ENCODE results near the gene XRCC1.

The XRCC1 gene

GRCh38 chr19:43564800-43565199 lies 10.5 kb downstream of the XRCC1 start:
- no peak overlapping the region for H2BK120ac ChIP-seq (ENCODE audit: low read depth, low read length)
- no peak overlapping the region for H3K4me3 ChIP-seq (ENCODE audit: low read length in 2 of 2)
- H2BK12ac ChIP-seq (ENCODE audit: low read length) = no peak overlapping the region
- H2BK5ac ChIP-seq (ENCODE audit: low read length) = no peak overlapping the region
- no peaks in the 10 kb centered on the region for H3K9me3 ChIP-seq (replicated peaks in 1 of 2; ENCODE audit: control insufficient read depth in 2 of 2, insufficient read depth in 1 of 2, low read depth in 1 of 2, low read length in 2 of 2)
- H2BK15ac ChIP-seq (ENCODE audit: low read length) = no peak overlapping the region
- no peak overlapping the region for H3K23ac ChIP-seq (ENCODE audit: low read depth, low read length, poor library complexity)
- no peak overlapping the region for H3K9ac ChIP-seq (ENCODE audit: low read depth, low read length, poor library complexity)
- no peak overlapping the region for H2AFZ ChIP-seq (ENCODE audit: low read length)
- H3K27me3 ChIP-seq (ENCODE audit: control insufficient read depth in 3 of 3, insufficient read depth in 3 of 3, low read depth in 1 of 3, low read length in 3 of 3) = no peaks in the 10 kb centered on the region
- no peak overlapping the region for H4K8ac ChIP-seq (ENCODE audit: low read depth, low read length)
- no peak overlapping the region for H3K4me2 ChIP-seq (ENCODE audit: insufficient read depth, low read length, poor library complexity, severe bottlenecking)
- H3K14ac ChIP-seq (ENCODE audit: low read length) = no peak overlapping the region
- H4K91ac ChIP-seq (ENCODE audit: low read depth, low read length, poor library complexity) = no peak overlapping the region
- no peak overlapping the region for H3K27ac ChIP-seq (replicated peaks; ENCODE audit: low read length)
- no peak overlapping the region for H3K18ac ChIP-seq (ENCODE audit: low read length)
- no peak for DNase-seq (ENCODE audit: low spot score)
- no peaks in the 10 kb centered on the region for H3K4me1 ChIP-seq (ENCODE audit: control insufficient read depth in 2 of 2, insufficient read depth in 1 of 2, low read depth in 1 of 2, low read length in 2 of 2)
- peaks cover 24 to 61% of the 10 kb centered on the region in 2 donors for H3K36me3 ChIP-seq (replicated peaks in 1 of 2; ENCODE audit: control insufficient read depth in 2 of 2, insufficient read depth in 2 of 2, low read length in 2 of 2)
- H3K79me1 ChIP-seq (ENCODE audit: low read depth, low read length) = peaks cover 6% of the 10 kb centered on the region
- H2AK5ac ChIP-seq (ENCODE audit: low read depth, low read length) = no peak overlapping the region
- no CpG with 5 or more reads among the region's 9 CpGs for WGBS, 2 donors (ENCODE audit: extremely low coverage in 2 of 2, insufficient read length in 2 of 2, insufficient replicate concordance in 1 of 2)
- H3K4ac ChIP-seq (ENCODE audit: low read length) = no peak overlapping the region

GRCh38 chr19:43563816-43564457 lies 11.4 kb downstream of the XRCC1 start:
- no peak overlapping the region for H2BK12ac ChIP-seq (ENCODE audit: low read length)
- H4K8ac ChIP-seq (ENCODE audit: low read depth, low read length) = no peak overlapping the region
- no peak overlapping the region for H2AK5ac ChIP-seq (ENCODE audit: low read depth, low read length)
- no peak overlapping the region for H3K18ac ChIP-seq (ENCODE audit: low read length)
- no peaks in the 10 kb centered on the region for H3K9me3 ChIP-seq (replicated peaks in 1 of 2; ENCODE audit: control insufficient read depth in 2 of 2, insufficient read depth in 1 of 2, low read depth in 1 of 2, low read length in 2 of 2)
- no peak overlapping the region for H3K23ac ChIP-seq (ENCODE audit: low read depth, low read length, poor library complexity)
- H3K27me3 ChIP-seq (ENCODE audit: control insufficient read depth in 3 of 3, insufficient read depth in 3 of 3, low read depth in 1 of 3, low read length in 3 of 3) = no peaks in the 10 kb centered on the region
- peaks cover 6% of the 10 kb centered on the region for H3K79me1 ChIP-seq (ENCODE audit: low read depth, low read length)
- H2BK15ac ChIP-seq (ENCODE audit: low read length) = no peak overlapping the region
- no peaks in the 10 kb centered on the region for H3K4me1 ChIP-seq (ENCODE audit: control insufficient read depth in 2 of 2, insufficient read depth in 1 of 2, low read depth in 1 of 2, low read length in 2 of 2)
- no peak overlapping the region for H3K4me2 ChIP-seq (ENCODE audit: insufficient read depth, low read length, poor library complexity, severe bottlenecking)
- H3K14ac ChIP-seq (ENCODE audit: low read length) = no peak overlapping the region
- H2BK5ac ChIP-seq (ENCODE audit: low read length) = no peak overlapping the region
- peaks cover 23 to 62% of the 10 kb centered on the region in 2 donors for H3K36me3 ChIP-seq (replicated peaks in 1 of 2; ENCODE audit: control insufficient read depth in 2 of 2, insufficient read depth in 2 of 2, low read length in 2 of 2)
- WGBS, 2 donors (ENCODE audit: extremely low coverage in 2 of 2, insufficient read length in 2 of 2, insufficient replicate concordance in 1 of 2) = no CpG with 5 or more reads among the region's 10 CpGs
- DNase-seq (ENCODE audit: low spot score) = no peak
- no peak overlapping the region for H4K91ac ChIP-seq (ENCODE audit: low read depth, low read length, poor library complexity)
- no peak overlapping the region for H2AFZ ChIP-seq (ENCODE audit: low read length)
- H3K9ac ChIP-seq (ENCODE audit: low read depth, low read length, poor library complexity) = no peak overlapping the region
- no peak overlapping the region for H3K27ac ChIP-seq (replicated peaks; ENCODE audit: low read length)
- no peak overlapping the region for H3K4ac ChIP-seq (ENCODE audit: low read length)
- H3K4me3 ChIP-seq (ENCODE audit: low read length in 2 of 2) = no peak overlapping the region
- H2BK120ac ChIP-seq (ENCODE audit: low read depth, low read length) = no peak overlapping the region

DNA sequence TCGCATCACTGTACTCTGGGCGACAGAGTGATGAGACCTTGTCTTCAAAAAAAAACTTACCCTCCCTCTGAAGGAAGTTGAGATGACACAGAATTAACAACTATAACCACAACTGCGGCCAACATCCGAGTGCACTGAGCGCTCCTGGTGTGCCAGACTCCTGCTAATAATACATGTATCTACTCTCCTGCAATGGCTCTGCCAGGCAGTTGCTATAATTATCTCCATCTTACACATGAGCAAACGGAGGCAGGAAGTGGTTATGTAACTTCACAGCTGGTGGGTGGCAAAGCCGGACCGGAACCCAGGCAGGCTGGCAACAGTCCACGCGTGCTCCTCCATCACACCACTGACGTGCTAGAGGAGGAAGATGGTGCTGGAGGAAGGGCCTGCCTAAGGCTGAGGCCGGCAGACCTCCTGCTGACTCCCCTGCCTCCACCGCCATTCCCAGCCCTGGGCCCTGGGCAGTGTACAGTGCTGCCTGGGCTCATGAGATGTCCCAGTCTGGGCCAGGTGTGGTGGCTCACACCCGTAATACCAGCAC lies 12.6 kb downstream of the XRCC1 start:
- H3K79me1 ChIP-seq (ENCODE audit: low read depth, low read length) = peaks cover 6% of the 10 kb centered on the region
- no peak overlapping the region for H3K27ac ChIP-seq (replicated peaks; ENCODE audit: low read length)
- no peak overlapping the region for H4K8ac ChIP-seq (ENCODE audit: low read depth, low read length)
- peak overlapping the region; percentile 44 for H3K9ac ChIP-seq (ENCODE audit: low read depth, low read length, poor library complexity)
- no peak overlapping the region for H4K91ac ChIP-seq (ENCODE audit: low read depth, low read length, poor library complexity)
- H3K4me2 ChIP-seq (ENCODE audit: insufficient read depth, low read length, poor library complexity, severe bottlenecking) = no peak overlapping the region
- no peak overlapping the region for H3K4ac ChIP-seq (ENCODE audit: low read length)
- peak overlapping the region; percentile 80 for H3K23ac ChIP-seq (ENCODE audit: low read depth, low read length, poor library complexity)
- no peak overlapping the region for H2BK5ac ChIP-seq (ENCODE audit: low read length)
- no peak overlapping the region for H2AFZ ChIP-seq (ENCODE audit: low read length)
- H3K9me3 ChIP-seq (replicated peaks in 1 of 2; ENCODE audit: control insufficient read depth in 2 of 2, insufficient read depth in 1 of 2, low read depth in 1 of 2, low read length in 2 of 2) = no peaks in the 10 kb centered on the region
- no peaks in the 10 kb centered on the region for H3K4me1 ChIP-seq (ENCODE audit: control insufficient read depth in 2 of 2, insufficient read depth in 1 of 2, low read depth in 1 of 2, low read length in 2 of 2)
- WGBS, 2 donors (ENCODE audit: extremely low coverage in 2 of 2, insufficient read length in 2 of 2, insufficient replicate concordance in 1 of 2) = no CpG with 5 or more reads among the region's 14 CpGs
- no peak overlapping the region for H2BK12ac ChIP-seq (ENCODE audit: low read length)
- no peak overlapping the region for H2AK5ac ChIP-seq (ENCODE audit: low read depth, low read length)
- no peak overlapping the region for H2BK15ac ChIP-seq (ENCODE audit: low read length)
- H3K14ac ChIP-seq (ENCODE audit: low read length) = peak overlapping the region; percentile 89
- H2BK120ac ChIP-seq (ENCODE audit: low read depth, low read length) = no peak overlapping the region
- H3K36me3 ChIP-seq (replicated peaks in 1 of 2; ENCODE audit: control insufficient read depth in 2 of 2, insufficient read depth in 2 of 2, low read length in 2 of 2) = peaks cover 25 to 63% of the 10 kb centered on the region in 2 donors
- no peak for DNase-seq (ENCODE audit: low spot score)
- peak overlapping the region in 1 of 2 donors; percentile 51 for H3K4me3 ChIP-seq (ENCODE audit: low read length in 2 of 2)
- H3K18ac ChIP-seq (ENCODE audit: low read length) = peak overlapping the region; percentile 17
- H3K27me3 ChIP-seq (ENCODE audit: control insufficient read depth in 3 of 3, insufficient read depth in 3 of 3, low read depth in 1 of 3, low read length in 3 of 3) = no peaks in the 10 kb centered on the region

GRCh38 chr19:43562226-43562697 lies 13.1 kb downstream of the XRCC1 start:
- no peaks in the 10 kb centered on the region for H3K9me3 ChIP-seq (replicated peaks in 1 of 2; ENCODE audit: control insufficient read depth in 2 of 2, insufficient read depth in 1 of 2, low read depth in 1 of 2, low read length in 2 of 2)

More at GRCh38 chr19:43562226-43562697, 13.1 kb downstream of the XRCC1 start:
- H3K79me1 ChIP-seq (ENCODE audit: low read depth, low read length) = peaks cover 6% of the 10 kb centered on the region
- WGBS, 2 donors (ENCODE audit: extremely low coverage in 2 of 2, insufficient read length in 2 of 2, insufficient replicate concordance in 1 of 2) = no CpG with 5 or more reads among the region's 6 CpGs
- no peak overlapping the region for H2BK120ac ChIP-seq (ENCODE audit: low read depth, low read length)
- H2BK12ac ChIP-seq (ENCODE audit: low read length) = no peak overlapping the region
- no peak overlapping the region for H4K8ac ChIP-seq (ENCODE audit: low read depth, low read length)
- no peak for DNase-seq (ENCODE audit: low spot score)
- H3K14ac ChIP-seq (ENCODE audit: low read length) = no peak overlapping the region
- H3K4me1 ChIP-seq (ENCODE audit: control insufficient read depth in 2 of 2, insufficient read depth in 1 of 2, low read depth in 1 of 2, low read length in 2 of 2) = no peaks in the 10 kb centered on the region
- H3K9ac ChIP-seq (ENCODE audit: low read depth, low read length, poor library complexity) = no peak overlapping the region
- H3K18ac ChIP-seq (ENCODE audit: low read length) = no peak overlapping the region
- no peak overlapping the region for H2AFZ ChIP-seq (ENCODE audit: low read length)
- H4K91ac ChIP-seq (ENCODE audit: low read depth, low read length, poor library complexity) = no peak overlapping the region
- no peak overlapping the region for H3K27ac ChIP-seq (replicated peaks; ENCODE audit: low read length)
- no peak overlapping the region for H2BK15ac ChIP-seq (ENCODE audit: low read length)
- H3K4me3 ChIP-seq (ENCODE audit: low read length in 2 of 2) = no peak overlapping the region
- no peak overlapping the region for H3K23ac ChIP-seq (ENCODE audit: low read depth, low read length, poor library complexity)
- no peak overlapping the region for H2BK5ac ChIP-seq (ENCODE audit: low read length)
- no peaks in the 10 kb centered on the region for H3K27me3 ChIP-seq (ENCODE audit: control insufficient read depth in 3 of 3, insufficient read depth in 3 of 3, low read depth in 1 of 3, low read length in 3 of 3)
- H2AK5ac ChIP-seq (ENCODE audit: low read depth, low read length) = no peak overlapping the region
- H3K4ac ChIP-seq (ENCODE audit: low read length) = no peak overlapping the region
- no peak overlapping the region for H3K4me2 ChIP-seq (ENCODE audit: insufficient read depth, low read length, poor library complexity, severe bottlenecking)
- H3K36me3 ChIP-seq (replicated peaks in 1 of 2; ENCODE audit: control insufficient read depth in 2 of 2, insufficient read depth in 2 of 2, low read length in 2 of 2) = peaks cover 25 to 64% of the 10 kb centered on the region in 2 donors
